AML-193 (cell line): ENCODE measurements around the gene MAP4K4.

Experiments used
- DNase-seq, 2 experiments: peaks; one replicate each; lab custom pipeline; 2025; lab: John Stamatoyannopoulos, UW

Gene MAP4K4

GRCh38 chr2:101788995-101789970 is 91.8 kb downstream of the MAP4K4 start:
- no peak for DNase-seq

- DNase-seq: no peak
Measured at GRCh38 chr2:101790416-101790815, 92.9 kb downstream of the MAP4K4 start.

GRCh38 chr2:101790857-101791256 is 93.3 kb downstream of the MAP4K4 start:
- DNase-seq: no peak

GRCh38 chr2:101792208-101792607 is 94.7 kb downstream of the MAP4K4 start:
- no peak for DNase-seq

- DNase-seq: no peak
Measured at GRCh38 chr2:101793277-101793969, 95.9 kb downstream of the MAP4K4 start.

GRCh38 chr2:101794141-101794540 is 96.6 kb downstream of the MAP4K4 start:
- DNase-seq: no peak

- DNase-seq: no peak
Measured at GRCh38 chr2:101795033-101795432, 97.5 kb downstream of the MAP4K4 start.

GRCh38 chr2:101796825-101797600 is 99.5 kb downstream of the MAP4K4 start:
- DNase-seq: no peak

GRCh38 chr2:101801496-101801895 is 104.0 kb downstream of the MAP4K4 start:
- no peak for DNase-seq

GRCh38 chr2:101802329-101802728 is 104.8 kb downstream of the MAP4K4 start:
- no peak for DNase-seq

GRCh38 chr2:101803128-101803527 is 105.6 kb downstream of the MAP4K4 start:
- DNase-seq: no peak

GRCh38 chr2:101803945-101804696 is 106.6 kb downstream of the MAP4K4 start:
- DNase-seq: no peak

- DNase-seq: no peak
Measured at GRCh38 chr2:101805152-101806088, 107.9 kb downstream of the MAP4K4 start.

- DNase-seq: no peak
Measured at GRCh38 chr2:101806123-101806522, 108.6 kb downstream of the MAP4K4 start.

GRCh38 chr2:101806701-101807100 is 109.2 kb downstream of the MAP4K4 start:
- DNase-seq: no peak

GRCh38 chr2:101807242-101807641 is 109.7 kb downstream of the MAP4K4 start:
- DNase-seq: no peak

GRCh38 chr2:101808006-101808562 is 110.6 kb downstream of the MAP4K4 start:
- DNase-seq: no peak

- no peak for DNase-seq
Measured at GRCh38 chr2:101809698-101810097, 112.2 kb downstream of the MAP4K4 start.

- no peak for DNase-seq
Measured at GRCh38 chr2:101811226-101812015, 113.9 kb downstream of the MAP4K4 start.
